ENCODE results near the gene GET4. TPM values are rescaled to one million over a fixed set of nuclear protein-coding genes. Genes with fewer than 3 reads are reported as not detected.

Gene GET4
- total RNA-seq, 4 donors from 2014 or later = 46.1 to 67.7 (median 51.6) TPM

DNA sequence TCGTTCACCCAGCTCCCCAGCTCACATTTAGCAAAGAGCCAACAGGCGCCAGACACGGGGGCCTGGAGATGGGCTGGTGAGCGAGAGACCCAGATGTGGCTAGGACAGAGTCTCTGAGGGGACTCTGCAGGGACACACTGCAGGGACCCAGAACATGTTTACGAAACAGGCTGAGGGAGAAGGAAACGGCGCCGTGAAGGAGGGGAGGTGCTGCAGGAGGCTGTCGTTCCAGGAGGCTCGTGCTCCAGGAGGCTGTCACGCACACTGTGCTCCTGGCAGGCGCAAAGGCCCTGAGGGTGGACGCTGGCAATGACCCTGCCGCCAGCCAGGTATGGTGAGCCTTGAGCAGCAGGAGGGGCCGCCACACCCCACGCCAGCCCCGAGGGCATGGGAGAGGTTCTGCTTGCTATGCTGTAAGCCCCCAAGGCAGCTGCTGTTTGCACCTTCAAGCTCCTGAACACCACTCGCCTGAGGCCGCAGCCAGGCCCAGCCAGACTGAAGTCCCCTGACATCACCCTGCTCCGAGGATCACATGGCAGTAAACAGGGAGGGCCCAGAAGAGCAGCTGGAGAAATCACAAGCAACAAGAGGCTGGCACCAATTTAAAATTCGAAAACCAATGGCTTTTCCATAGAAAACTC, 50.8 kb downstream of the GET4 start:
- DNase-seq (ENCODE audit: low spot score in 2 of 2) = peak in 1 of 2 donors; percentile 74
- intact Hi-C loops (cut with DNase I; ENCODE audit: low total_unique reads) = no loop called here
- H3K4me3 ChIP-seq (ENCODE audit: low read depth, poor library complexity, severe bottlenecking) = no peak overlapping the region
- no peak for TF ChIP-seq CTCF (IDR thresholded peaks at IDR 0.05)
- TF ChIP-seq POLR2A (IDR thresholded peaks at IDR 0.05) = no peak
- WGBS, 2 donors = 55 to 74% methylated on average over 4 to 18 of the region's 21 CpGs

DNA sequence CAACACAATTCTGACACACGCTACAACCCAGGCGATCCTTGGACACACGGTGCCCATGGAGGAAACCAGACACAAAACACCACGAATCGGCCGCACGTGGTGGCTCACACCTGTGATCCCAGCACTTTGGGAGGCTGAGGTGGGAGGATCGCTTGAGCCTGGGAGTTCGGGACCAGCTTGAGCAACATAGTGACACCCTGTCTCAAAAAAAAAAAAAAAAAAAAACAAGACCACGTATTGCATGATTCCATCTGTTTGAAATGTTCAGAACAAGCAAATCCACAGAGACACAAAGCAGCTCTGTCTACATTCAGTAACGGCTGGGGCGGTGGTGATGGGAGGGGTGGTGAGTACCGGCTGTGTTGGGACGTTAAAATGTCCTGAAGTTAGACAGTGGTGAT, 53.0 kb downstream of the GET4 start:
- TF ChIP-seq POLR2A (IDR thresholded peaks at IDR 0.05) (no peak), CTCF (IDR thresholded peaks at IDR 0.05) (no peak)
- 70 to 75% methylated on average over 14 of the region's 14 CpGs for WGBS, 2 donors
- intact Hi-C loops (cut with DNase I; ENCODE audit: low total_unique reads) = no loop called here
- peak in 1 of 2 donors; percentile 56 for DNase-seq (ENCODE audit: low spot score in 2 of 2)
- no peak overlapping the region for H3K4me3 ChIP-seq (ENCODE audit: low read depth, poor library complexity, severe bottlenecking)

- peak in 1 of 2 donors; percentile 60 for DNase-seq (ENCODE audit: low spot score in 2 of 2)
- intact Hi-C loops (cut with DNase I; ENCODE audit: low total_unique reads) = no loop called here
- no peak overlapping the region for H3K4me3 ChIP-seq (ENCODE audit: low read depth, poor library complexity, severe bottlenecking)
- TF ChIP-seq POLR2A (IDR thresholded peaks at IDR 0.05) (no peak), CTCF (IDR thresholded peaks at IDR 0.05) (no peak)
- 73 to 79% methylated on average over 29 of the region's 29 CpGs for WGBS, 2 donors
Measured at GRCh38 chr7:930975-931758, 54.8 kb downstream of the GET4 start.

DNA sequence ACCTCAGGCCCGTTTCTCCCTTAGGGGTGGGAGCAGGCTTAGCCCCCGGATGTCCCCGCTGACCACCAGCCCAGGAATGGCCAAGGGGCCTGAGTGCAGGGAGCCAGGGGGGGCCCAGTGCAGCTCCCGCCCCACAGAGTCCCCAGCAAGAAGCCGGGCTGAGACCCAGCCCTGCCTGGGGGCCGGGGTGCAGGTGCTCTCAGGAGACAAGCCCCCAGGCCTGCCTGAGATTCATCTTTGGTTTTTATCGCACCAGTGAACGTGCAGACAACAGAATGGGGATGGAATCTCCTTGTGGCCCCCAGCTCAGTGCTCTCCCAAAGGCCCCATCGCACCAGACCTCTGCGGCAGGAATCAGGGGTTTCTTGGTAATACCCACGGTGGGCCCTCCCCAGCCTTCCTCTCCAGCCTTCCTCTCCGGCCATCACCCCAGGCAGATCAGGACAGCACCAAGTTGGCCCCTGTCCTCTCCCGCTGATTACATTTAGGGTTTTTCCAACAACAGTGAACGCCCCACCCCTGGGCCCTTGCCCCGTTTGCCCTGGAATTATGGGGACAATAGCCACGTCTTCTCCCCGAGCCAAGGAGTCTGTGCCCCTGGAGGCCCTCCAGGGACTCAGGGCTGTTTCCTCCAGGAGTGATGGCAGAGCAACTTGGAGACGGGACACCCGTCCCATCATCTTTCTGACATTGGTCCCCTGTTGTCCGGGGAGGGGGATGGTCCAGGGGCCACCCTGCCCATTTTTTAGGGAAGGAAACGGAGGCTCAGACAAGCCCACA, 55.7 kb downstream of the GET4 start:
- DNase-seq (ENCODE audit: low spot score in 2 of 2) = peak in 1 of 2 donors; percentile 77
- intact Hi-C loops (cut with DNase I; ENCODE audit: low total_unique reads) = no loop called here
- 75 to 77% methylated on average over 21 of the region's 21 CpGs for whole genome bisulfite sequencing, 2 donors
- no peak overlapping the region for H3K4me3 ChIP-seq (ENCODE audit: low read depth, poor library complexity, severe bottlenecking)
- TF ChIP-seq POLR2A (IDR thresholded peaks at IDR 0.05) = no peak
- no peak for TF ChIP-seq CTCF (IDR thresholded peaks at IDR 0.05)

GRCh38 chr7:932651-932975, 56.3 kb downstream of the GET4 start:
- 93 to 95% methylated on average over 11 of the region's 11 CpGs for whole genome bisulfite sequencing, 2 donors
- TF ChIP-seq POLR2A (IDR thresholded peaks at IDR 0.05) (no peak), CTCF (IDR thresholded peaks at IDR 0.05) (no peak)
- intact Hi-C loops (cut with DNase I; ENCODE audit: low total_unique reads) = no loop called here
- no peak for DNase-seq (ENCODE audit: low spot score in 2 of 2)
- H3K4me3 ChIP-seq (ENCODE audit: low read depth, poor library complexity, severe bottlenecking) = no peak overlapping the region

Data from lower leg skin (tissue), 4 donors.